ENCODE data around the gene POLR1D.

DNA sequence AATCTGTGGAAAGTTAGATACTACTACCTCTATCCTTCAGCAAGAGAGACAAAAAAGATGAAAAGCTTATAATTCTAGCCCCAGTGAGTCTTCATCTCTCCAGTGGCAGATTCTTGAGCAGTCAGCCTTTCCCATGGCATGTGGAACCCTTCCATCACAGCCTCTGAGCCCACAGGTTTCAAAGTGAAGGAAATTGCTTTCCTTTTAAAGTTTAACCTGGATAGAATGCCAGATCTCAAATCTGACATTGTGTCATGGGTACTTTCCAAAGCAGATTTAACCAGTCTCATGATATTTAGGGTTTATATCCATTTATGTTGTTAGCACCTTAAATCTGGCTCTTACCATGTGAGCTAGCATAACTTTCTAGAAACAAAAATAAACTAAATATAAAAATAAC, 39.3 kb downstream of the POLR1D start:
- TF ChIP-seq, protein P1, sequence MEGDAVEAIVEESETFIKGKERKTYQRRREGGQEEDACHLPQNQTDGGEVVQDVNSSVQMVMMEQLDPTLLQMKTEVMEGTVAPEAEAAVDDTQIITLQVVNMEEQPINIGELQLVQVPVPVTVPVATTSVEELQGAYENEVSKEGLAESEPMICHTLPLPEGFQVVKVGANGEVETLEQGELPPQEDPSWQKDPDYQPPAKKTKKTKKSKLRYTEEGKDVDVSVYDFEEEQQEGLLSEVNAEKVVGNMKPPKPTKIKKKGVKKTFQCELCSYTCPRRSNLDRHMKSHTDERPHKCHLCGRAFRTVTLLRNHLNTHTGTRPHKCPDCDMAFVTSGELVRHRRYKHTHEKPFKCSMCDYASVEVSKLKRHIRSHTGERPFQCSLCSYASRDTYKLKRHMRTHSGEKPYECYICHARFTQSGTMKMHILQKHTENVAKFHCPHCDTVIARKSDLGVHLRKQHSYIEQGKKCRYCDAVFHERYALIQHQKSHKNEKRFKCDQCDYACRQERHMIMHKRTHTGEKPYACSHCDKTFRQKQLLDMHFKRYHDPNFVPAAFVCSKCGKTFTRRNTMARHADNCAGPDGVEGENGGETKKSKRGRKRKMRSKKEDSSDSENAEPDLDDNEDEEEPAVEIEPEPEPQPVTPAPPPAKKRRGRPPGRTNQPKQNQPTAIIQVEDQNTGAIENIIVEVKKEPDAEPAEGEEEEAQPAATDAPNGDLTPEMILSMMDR (IDR thresholded peaks at IDR 0.05) = no peak
- no peak for TF ChIP-seq EP300 (IDR thresholded peaks at IDR 0.05)
- no peak for TF ChIP-seq POLR2A (IDR thresholded peaks at IDR 0.05; ENCODE audit: low read depth)
